HG03103 (cell line): Measurements from ENCODE around the gene RPS26.
"Not testable (repeated sequence)": the region's sequence is repeated elsewhere in the genome, so short reads cannot be mapped to it uniquely, and the experiment has no call there.

Source experiments
- ATAC-seq: cut with Tn5 transposase; IDR thresholded peaks from one replicate; pipeline ENCODE4 v1.9.1; 2021; ENCODE audit warnings: low read depth; ENCODE audit not compliant: unreplicated experiment

The RPS26 gene

DNA sequence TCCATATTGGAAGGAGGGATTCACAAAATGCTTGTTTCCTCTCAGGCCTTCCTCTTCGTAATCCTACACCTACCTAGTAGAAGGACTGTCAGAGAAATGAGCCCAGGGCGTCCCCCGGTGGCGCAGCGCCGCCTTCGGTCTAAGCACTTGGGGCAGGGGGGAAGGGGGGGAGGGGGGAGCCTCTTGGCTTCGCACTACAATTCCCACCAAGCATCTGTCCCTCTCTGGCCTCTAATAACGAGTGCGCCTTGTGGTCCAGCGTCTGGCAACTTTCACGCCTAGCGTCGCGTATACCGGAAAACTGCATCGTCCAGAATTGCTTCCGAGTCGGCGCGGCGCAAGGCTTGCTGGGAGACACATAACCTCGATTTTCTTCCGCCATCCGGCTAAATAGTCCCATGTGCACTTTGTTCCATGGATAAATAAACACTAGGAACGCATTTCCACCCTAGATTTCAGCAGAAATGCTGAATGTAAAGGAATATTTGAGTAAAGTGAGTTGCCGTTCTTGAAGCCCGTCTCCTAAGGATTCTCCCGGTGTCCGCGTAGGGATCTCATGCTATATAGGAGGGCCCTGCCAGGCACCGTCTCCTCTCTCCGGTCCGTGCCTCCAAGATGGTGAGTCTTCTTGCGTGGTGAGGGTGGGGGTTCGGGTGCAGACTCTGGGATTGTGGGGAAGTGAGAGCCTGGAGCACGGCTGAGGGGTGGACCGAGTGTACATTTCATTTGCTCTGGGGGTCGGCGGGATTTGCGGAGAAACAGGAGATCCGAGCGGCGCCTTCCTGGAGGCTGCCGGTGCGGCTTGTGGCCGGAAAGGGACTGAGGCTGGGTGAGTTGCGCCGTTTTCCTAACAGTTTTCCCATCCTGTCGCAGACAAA lies at the start of gene RPS26:
RPS26 (plus strand) TSS at position 367 of the 878 bp plus-strand sequence; CDS start at position 616, 249 bp downstream.
- ATAC-seq, result peak; percentile 90

DNA sequence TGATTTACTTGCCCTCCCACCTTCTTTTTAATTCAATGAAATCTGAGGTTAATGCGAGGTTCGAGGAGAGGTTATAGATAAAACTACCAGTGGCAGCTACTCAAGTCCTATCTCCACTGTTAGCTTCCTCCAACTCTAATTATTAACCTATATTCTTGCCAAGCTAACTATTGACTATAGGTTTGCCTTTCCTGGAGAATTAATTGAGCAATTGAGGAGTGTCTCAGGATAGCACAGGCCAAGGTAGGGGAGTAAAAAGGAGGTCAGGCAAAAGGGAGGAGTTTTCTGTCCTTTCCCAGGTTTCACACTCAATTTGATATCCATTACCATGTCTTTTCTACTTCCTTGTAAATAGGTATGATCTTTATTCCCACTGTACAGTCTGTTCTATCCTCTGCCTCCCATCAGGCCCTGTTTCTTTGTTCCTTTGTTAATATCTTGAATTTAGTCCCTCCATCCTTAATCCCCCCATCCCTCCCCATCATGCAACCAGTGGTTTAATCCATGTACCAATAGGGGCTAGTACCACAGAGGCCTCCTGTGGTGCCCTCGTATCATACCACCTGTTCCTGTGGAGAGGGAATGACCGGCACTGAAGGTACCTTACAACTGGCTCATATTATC lies 48.4 kb upstream of the RPS26 start:
- ATAC-seq, result no peak

- no peak for ATAC-seq
Measured at GRCh38 chr12:55995366-55995765, 46.4 kb upstream of the RPS26 start.

DNA sequence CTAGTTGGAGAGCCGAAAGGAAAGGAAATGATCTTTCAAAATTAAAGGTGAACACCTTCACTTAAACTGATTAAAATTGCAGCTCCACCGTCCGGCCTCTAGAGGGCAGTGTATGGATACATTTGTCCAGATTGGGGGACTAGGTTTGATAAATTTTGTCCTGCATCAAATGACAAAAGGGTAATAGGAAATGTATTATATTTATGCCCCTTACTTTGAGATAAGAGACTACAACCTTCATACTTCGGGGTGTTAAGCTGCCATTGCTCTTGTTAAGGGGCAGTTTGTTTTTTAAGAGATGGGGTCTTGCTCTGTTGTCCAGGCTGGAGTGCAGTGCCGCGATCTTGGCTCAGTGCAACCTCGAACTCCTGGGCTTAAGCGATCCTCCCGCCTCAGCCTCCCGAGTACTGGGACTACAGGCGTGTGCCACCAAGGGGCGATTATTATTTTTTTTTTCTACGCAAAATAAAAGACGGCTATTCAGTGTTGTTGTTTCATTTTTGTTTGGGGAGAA lies 45.5 kb upstream of the RPS26 start:
- ATAC-seq, result no peak

DNA sequence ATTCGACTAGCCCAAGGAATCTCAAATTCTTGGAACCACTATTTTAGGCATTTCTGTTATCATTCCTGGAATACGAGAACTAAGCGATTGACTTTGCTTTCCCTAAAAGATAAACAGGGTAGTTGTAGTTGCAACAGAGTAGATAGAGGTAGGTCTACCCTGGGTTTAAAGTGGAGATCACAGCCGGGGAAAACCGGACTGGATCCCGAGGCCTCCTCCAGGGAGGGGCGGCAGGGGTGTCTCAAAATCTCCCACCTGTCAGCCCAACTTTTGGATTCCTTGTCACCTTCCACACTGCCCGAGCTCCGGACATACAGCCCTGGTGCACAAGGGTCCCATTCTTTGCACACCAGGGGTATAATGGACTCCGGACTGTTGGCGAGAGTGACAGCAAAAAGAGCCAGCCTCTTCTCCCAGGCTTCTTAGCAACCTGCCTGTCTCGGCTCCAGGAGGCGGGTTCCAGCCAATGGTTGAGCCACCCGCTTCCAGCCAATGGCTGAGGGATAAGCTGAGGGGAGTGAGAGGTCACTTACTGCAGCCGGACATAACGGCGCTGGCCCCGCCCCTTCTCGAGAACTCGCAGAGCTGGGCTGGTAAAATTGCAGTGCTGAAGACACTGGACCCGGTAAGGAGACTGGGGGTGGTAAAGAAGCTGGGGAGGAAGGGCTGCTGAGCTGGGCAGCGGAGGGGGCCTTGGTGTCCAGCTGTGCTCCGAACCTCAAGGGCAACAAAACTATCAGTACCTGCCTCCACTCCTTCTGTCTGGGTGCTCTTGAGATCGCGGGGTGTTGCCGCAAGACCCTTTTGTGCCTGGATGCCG lies 44.8 kb upstream of the RPS26 start, which contains the start of gene SUOX:
SUOX (plus strand) TSS at position 562 of the 820 bp plus-strand sequence. CDS start 4,946 bp downstream, outside the sequence.
- ATAC-seq, result peak; percentile 99

DNA sequence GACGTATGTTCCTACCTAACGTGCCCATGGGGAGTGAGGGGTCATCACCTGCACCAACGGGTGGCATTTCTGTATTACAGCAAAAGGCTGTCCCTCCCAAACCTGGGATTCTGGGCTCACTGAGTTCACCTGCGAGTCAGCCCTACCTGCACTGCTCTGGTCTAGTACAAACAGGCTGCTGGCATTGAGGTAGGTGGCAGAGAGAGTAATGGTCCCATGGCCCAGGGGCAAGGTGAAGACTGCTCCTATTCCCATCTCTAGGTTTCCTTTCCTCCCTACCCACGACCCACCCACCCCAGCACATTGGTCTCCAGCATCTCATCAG lies 44.2 kb upstream of the RPS26 start:
- ATAC-seq, result no peak

DNA sequence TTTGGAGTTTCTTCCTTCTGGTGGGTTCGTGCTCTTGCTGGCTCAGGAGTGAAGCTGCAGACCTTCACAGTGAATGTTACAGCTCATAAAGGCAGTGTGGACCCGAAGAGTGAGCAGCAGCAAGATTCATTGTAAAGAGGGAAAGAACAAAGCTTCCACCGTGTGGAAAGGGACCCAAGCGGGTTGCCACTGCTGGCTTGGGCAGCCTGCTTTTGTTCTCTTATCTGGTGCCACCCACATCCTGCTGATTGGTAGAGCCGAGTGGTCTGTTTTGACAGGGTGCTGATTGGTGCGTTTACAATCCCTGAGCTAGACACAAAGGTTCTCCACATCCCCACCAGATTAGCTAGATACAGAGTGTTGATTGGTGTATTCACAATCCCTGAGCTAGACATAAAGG lies 42.2 kb upstream of the RPS26 start:
- ATAC-seq, result not testable (repeated sequence)

GRCh38 chr12:55999999-56000540 lies 41.6 kb upstream of the RPS26 start:
- not testable (repeated sequence) for ATAC-seq

DNA sequence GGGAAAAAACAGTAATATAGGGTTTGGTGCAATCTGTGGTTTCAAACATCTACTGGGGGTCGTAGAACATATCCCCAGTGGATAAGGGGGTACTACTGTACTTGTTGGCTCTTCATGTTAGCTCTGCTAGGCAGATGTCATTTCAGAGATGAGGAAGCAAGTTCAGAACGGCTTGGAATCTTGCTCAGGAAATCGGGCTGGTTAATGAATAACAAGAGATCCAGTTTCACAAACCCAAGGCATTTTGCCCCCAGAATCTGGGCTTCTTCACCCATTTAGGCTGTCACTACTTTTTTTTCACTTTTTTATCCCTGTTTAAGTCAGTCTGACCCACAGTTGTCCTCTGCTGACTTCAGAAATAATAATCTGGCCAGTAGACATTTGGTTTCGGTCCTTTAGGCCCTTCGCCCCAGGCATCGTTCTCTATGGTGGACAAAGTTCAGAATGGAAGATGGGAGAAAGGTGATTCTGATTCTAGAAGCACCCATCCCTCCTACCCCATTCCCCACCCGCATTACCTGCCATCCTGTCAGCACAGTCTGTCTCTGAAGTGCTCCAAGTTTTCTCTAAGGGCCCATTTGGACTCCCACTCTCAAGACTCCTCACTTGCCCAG lies 40.1 kb upstream of the RPS26 start:
- ATAC-seq, result no peak

- not testable (repeated sequence) for ATAC-seq
Measured at GRCh38 chr12:56003376-56003775, 38.3 kb upstream of the RPS26 start.

DNA sequence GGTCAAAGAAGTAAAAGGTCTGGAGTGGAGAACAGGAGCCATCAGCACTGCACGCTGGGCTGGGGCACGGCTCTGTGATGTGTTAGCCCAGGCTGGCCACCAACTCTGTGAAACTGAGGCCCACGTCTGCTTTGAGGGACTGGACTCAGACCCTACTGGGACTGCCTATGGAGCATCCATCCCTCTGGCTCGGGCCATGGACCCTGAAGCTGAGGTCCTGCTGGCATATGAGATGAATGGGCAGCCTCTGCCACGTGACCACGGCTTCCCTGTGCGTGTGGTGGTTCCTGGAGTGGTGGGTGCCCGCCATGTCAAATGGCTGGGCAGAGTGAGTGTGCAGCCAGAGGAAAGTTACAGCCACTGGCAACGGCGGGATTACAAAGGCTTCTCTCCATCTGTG lies 37.5 kb upstream of the RPS26 start:
- no peak for ATAC-seq

- ATAC-seq, result peak; percentile 25
Measured at GRCh38 chr12:56007564-56008559, 33.9 kb upstream of the RPS26 start.

- ATAC-seq, result no peak
Measured at GRCh38 chr12:56010111-56010570, 31.6 kb upstream of the RPS26 start.

DNA sequence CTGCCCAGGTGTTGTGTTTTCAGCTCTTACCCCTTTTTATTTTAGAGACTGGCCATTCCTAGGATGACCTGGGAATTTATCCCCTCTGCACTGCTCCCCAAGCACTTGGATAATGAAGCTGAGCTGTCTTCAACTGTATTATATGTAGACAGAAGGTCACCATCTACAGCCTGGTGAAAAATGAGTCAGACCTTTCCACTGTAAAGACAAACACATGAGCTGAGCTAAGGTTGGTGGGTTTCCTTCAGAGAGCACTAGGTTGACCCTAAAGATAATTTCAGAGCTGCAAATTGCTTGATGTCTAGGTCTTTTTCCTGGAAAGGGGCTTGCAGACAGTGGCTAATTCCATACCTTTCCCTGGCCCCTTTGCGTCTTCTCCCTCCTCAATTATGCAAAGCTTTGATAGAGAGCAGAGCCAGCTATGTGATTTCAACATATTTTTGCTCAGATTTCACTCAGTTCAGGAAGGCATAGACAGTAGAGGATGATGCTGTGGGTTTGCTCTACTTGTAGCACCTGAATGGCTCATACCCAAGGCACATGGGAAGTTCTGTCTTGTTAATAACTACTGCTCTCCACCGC lies 30.1 kb upstream of the RPS26 start:
- no peak for ATAC-seq

DNA sequence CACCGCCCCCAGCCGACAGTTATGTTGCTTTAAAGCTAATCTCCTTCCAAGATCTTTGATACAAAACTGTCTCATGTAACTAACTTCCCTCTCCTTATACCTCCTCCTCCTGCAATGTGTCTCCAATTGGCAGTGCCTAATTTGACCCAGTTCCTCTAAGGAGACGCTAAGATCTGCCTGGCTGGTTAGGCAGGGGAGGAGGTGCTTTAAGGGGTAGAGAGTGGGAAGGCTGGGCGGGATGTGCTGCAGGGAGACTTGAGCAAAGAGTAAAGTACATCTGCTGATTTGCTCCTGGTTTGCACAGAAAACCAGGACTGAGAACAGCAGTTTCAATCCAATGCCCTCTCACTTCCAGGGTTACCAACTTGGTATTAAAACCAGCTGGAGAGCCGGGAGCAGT lies 28.2 kb upstream of the RPS26 start:
- ATAC-seq, result no peak

DNA sequence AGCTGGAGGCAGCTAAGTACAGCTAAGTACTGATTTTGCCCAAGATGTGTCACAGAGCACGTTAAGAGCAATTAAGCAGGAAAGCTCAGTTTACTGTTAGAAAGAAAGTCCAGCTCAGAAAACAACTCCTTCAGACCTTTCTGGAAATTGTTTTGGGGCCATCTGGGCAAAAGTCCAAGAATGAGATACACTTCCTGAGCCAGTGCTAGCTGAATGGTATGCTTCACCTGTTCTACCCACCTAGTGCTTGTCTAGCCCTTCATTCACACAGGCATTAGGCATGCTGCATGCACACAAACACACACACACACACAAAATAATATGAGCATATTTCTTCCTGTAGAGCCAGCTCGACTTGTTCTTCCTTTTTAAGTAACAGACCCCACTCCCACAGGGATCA lies 27.5 kb upstream of the RPS26 start:
- no peak for ATAC-seq

DNA sequence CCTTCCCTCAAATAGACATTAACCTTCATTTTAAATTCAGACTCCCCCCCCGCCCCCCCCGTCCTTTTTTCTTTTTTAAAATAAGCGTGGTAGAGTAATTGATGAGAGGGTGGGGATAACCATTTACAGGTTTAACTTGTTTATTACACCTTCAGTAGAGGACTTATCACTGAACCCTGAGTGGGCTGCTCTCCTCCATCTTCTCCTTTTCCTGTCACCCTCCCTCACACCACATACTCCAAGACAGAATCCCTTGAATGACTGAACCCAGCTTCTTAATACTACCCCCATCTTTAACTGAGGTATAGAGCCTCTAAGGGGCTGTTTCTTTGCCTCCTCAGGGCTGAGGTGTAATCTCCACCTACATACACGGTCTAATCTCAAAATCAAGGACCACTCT lies 24.5 kb upstream of the RPS26 start:
- ATAC-seq, result no peak

DNA sequence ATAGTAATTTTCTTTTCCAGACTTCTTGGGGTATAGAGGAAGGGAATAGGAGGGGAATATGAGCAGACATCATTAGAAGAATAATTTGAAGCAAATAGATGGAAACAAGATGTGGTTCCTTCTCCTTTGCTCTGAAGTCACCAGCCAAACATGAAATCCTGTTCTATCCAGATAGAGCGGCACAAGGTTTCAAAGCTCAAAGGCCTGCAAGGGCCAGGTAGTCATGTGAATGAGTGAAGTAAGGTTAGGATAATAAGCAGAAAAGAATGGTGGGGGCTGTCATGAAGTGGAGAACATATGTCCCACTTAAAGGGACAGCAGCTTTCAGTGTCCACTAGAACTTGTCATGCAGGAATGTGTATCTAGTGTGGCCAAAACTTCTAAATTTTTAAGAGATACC lies 23.4 kb upstream of the RPS26 start:
- ATAC-seq, result no peak
